GM12873 (cell line): ENCODE results near the gene SHC2.

ENCODE experiments used
- CTCF ChIP-seq: IDR thresholded peaks from 2 replicates; pipeline ENCODE4 v1.5.1; 2012; ENCODE audit warnings: low read depth, mild to moderate bottlenecking, moderate library complexity, low read length, control low read depth; ENCODE audit not compliant: insufficient read depth; ENCODE audit errors: missing control alignments

SHC2 gene

GRCh38 chr19:370641-371330 lies 90.0 kb downstream of the SHC2 start:
- no peak for TF ChIP-seq CTCF

GRCh38 chr19:369876-370275 lies 91.0 kb downstream of the SHC2 start:
- no peak for TF ChIP-seq CTCF

GRCh38 chr19:369256-369655 lies 91.6 kb downstream of the SHC2 start:
- no peak for TF ChIP-seq CTCF

- TF ChIP-seq CTCF, result no peak
These were observed 92.2 kb downstream of the SHC2 start for GRCh38 chr19:368630-369024.

GRCh38 chr19:367963-368629 lies 92.7 kb downstream of the SHC2 start:
- TF ChIP-seq CTCF, result no peak

GRCh38 chr19:367561-367960 lies 93.3 kb downstream of the SHC2 start:
- TF ChIP-seq CTCF, result no peak

GRCh38 chr19:366951-367350 lies 93.9 kb downstream of the SHC2 start:
- no peak for TF ChIP-seq CTCF
